WTC11 (cell line): Measurements from ENCODE around the gene PRKD1. TPM values are rescaled to one million over a fixed set of nuclear protein-coding genes. Genes with fewer than 3 reads are reported as not detected.

Source experiments
- ATAC-seq: fragments of 200-7000 bp; cut with Tn5 transposase; 2 replicates; pipeline ENCODE4 v1.10.0; 2021; ENCODE audit warnings: mild to moderate bottlenecking, moderate library complexity
- CTCF ChIA-PET: fragments of 300-600 bp; sonication (Branson Sonifier 250); formaldehyde crosslinking; loops from one replicate; lab custom pipeline; 2021; ENCODE audit warnings: antibody characterized with exemption; lab: Charles Lee
- POLR2A ChIA-PET: fragments of 350-600 bp; sonication (Branson Sonifier 250); formaldehyde crosslinking; loops from one replicate; lab custom pipeline; 2021; ENCODE audit warnings: antibody characterized with exemption; lab: Charles Lee
- DNase-seq: peaks from one replicate; pipeline ENCODE4 v3.0.0; 2021; ENCODE audit warnings: low spot score
- H3K27ac Mint-ChIP-seq: 2 replicates; pipeline ENCODE4 v1.8.0; 2021; ENCODE audit warnings: mixed read lengths
- H3K27me3 Mint-ChIP-seq: 2 replicates; pipeline ENCODE4 v1.8.0; 2021; ENCODE audit warnings: low read depth, mild to moderate bottlenecking, moderate library complexity, mixed read lengths
- H3K36me3 Mint-ChIP-seq: 2 replicates; pipeline ENCODE4 v1.8.0; 2021; ENCODE audit warnings: mixed read lengths
- H3K4me1 Mint-ChIP-seq: 2 replicates; pipeline ENCODE4 v1.8.0; 2022; ENCODE audit warnings: mixed read lengths
- H3K4me3 Mint-ChIP-seq: 2 replicates; pipeline ENCODE4 v1.8.0; 2021; ENCODE audit warnings: mild to moderate bottlenecking, moderate library complexity, mixed read lengths
- H3K9me3 Mint-ChIP-seq: 2 replicates; pipeline ENCODE4 v1.8.0; 2021; ENCODE audit warnings: mixed read lengths
- CDX4 ChIP-seq: fragments of 250-450 bp; sonication (Bioruptor Pico); IDR thresholded peaks from 2 replicates; pipeline ENCODE4 v1.9.0; 2021; ENCODE audit warnings: moderate library complexity, mild to moderate bottlenecking, inconsistent platforms, borderline replicate concordance
- CREB1 ChIP-seq: sonication (generic); formaldehyde crosslinking; IDR thresholded peaks from 2 replicates; pipeline ENCODE4 v1.8.0; 2023; ENCODE audit warnings: mild to moderate bottlenecking, missing genetic modification reagents
- JUN ChIP-seq: sonication (generic); formaldehyde crosslinking; IDR thresholded peaks from 2 replicates; pipeline ENCODE4 v1.8.0; 2023; ENCODE audit warnings: mild to moderate bottlenecking, missing genetic modification reagents
- MAX ChIP-seq: sonication (generic); formaldehyde crosslinking; IDR thresholded peaks from 2 replicates; pipeline ENCODE4 v1.8.0; 2022; ENCODE audit warnings: mild to moderate bottlenecking, missing genetic modification reagents
- MXD4 ChIP-seq: fragments of 250-450 bp; sonication (Bioruptor Pico); IDR thresholded peaks from 2 replicates; pipeline ENCODE4 v1.8.0; 2021; ENCODE audit warnings: mild to moderate bottlenecking, moderate library complexity, borderline replicate concordance
- NFYB ChIP-seq: sonication (generic); formaldehyde crosslinking; conservative IDR thresholded peaks from 2 replicates; pipeline ENCODE4 v1.8.0; 2022; ENCODE audit warnings: low read depth, missing genetic modification reagents
- TCF7 ChIP-seq: sonication (generic); formaldehyde crosslinking; IDR thresholded peaks from 2 replicates; pipeline ENCODE4 v1.8.0; 2022; ENCODE audit warnings: mild to moderate bottlenecking, low read depth, missing genetic modification reagents, moderate library complexity
- ZBTB21 ChIP-seq: sonication (generic); formaldehyde crosslinking; IDR thresholded peaks from 2 replicates; pipeline ENCODE4 v1.8.1; 2023; ENCODE audit warnings: mild to moderate bottlenecking, missing genetic modification reagents, borderline replicate concordance
- ZNF121 ChIP-seq: sonication (generic); formaldehyde crosslinking; IDR thresholded peaks from 2 replicates; pipeline ENCODE4 v1.8.0; 2023; ENCODE audit warnings: missing genetic modification reagents
- ZNF232 ChIP-seq: sonication (generic); formaldehyde crosslinking; IDR thresholded peaks from 2 replicates; pipeline ENCODE4 v1.8.0; 2022; ENCODE audit warnings: mild to moderate bottlenecking, missing genetic modification reagents
- ZSCAN18 ChIP-seq: fragments of 250-450 bp; sonication (Bioruptor Pico); IDR thresholded peaks from 2 replicates; pipeline ENCODE4 v2.1.2; 2022; ENCODE audit warnings: mild to moderate bottlenecking, moderate library complexity
- total RNA-seq: library from RNA; stranded (reverse); gene quantifications from 3 replicates; pipeline ENCODE4 v1.2.3, GENCODE V29; 2021
- TF ChIP-seq, protein P1 (sequence below): fragments of 250-450 bp; sonication (Bioruptor Pico); IDR thresholded peaks from 2 replicates; pipeline ENCODE4 v1.9.0; 2021; ENCODE audit warnings: mild to moderate bottlenecking, borderline replicate concordance
- TF ChIP-seq, protein P2 (sequence below): sonication (generic); formaldehyde crosslinking; IDR thresholded peaks from 2 replicates; pipeline ENCODE4 v1.8.1; 2023; ENCODE audit warnings: mild to moderate bottlenecking, missing genetic modification reagents
- TF ChIP-seq, protein P3 (sequence below): fragments of 250-450 bp; sonication (Bioruptor Pico); IDR thresholded peaks from 2 replicates; pipeline ENCODE4 v1.9.0; 2021; ENCODE audit warnings: mild to moderate bottlenecking
- TF ChIP-seq, protein P4 (sequence below): sonication (generic); formaldehyde crosslinking; IDR thresholded peaks from 2 replicates; pipeline ENCODE4 v1.8.1; 2023; ENCODE audit warnings: mild to moderate bottlenecking, missing genetic modification reagents, borderline replicate concordance

Gene PRKD1
- total RNA-seq, 1 experiment from 2014 or later, result 7.6 TPM

DNA sequence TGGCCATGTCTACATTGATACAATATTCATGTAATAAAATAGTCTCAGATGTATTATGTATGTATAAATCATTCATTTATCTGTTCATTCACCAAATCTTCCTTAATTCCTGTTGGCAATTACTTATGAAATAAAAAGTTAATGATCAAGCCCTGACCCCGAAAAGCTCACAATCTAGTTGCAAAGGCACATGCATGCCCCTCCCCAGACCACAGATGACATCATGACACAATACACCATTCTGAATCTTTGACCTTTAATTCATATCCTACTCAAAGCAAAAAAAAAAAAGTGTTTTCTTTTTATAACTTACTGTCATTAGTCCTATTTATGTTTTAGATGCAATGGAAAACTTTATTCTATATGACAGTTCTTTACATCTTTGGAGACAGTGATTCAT, 346.9 kb downstream of the PRKD1 start (continued):
- TF ChIP-seq, protein P1, sequence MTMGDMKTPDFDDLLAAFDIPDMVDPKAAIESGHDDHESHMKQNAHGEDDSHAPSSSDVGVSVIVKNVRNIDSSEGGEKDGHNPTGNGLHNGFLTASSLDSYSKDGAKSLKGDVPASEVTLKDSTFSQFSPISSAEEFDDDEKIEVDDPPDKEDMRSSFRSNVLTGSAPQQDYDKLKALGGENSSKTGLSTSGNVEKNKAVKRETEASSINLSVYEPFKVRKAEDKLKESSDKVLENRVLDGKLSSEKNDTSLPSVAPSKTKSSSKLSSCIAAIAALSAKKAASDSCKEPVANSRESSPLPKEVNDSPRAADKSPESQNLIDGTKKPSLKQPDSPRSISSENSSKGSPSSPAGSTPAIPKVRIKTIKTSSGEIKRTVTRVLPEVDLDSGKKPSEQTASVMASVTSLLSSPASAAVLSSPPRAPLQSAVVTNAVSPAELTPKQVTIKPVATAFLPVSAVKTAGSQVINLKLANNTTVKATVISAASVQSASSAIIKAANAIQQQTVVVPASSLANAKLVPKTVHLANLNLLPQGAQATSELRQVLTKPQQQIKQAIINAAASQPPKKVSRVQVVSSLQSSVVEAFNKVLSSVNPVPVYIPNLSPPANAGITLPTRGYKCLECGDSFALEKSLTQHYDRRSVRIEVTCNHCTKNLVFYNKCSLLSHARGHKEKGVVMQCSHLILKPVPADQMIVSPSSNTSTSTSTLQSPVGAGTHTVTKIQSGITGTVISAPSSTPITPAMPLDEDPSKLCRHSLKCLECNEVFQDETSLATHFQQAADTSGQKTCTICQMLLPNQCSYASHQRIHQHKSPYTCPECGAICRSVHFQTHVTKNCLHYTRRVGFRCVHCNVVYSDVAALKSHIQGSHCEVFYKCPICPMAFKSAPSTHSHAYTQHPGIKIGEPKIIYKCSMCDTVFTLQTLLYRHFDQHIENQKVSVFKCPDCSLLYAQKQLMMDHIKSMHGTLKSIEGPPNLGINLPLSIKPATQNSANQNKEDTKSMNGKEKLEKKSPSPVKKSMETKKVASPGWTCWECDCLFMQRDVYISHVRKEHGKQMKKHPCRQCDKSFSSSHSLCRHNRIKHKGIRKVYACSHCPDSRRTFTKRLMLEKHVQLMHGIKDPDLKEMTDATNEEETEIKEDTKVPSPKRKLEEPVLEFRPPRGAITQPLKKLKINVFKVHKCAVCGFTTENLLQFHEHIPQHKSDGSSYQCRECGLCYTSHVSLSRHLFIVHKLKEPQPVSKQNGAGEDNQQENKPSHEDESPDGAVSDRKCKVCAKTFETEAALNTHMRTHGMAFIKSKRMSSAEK (CRISPR knock-in tag), result no peak
- no peak for TF ChIP-seq CREB1 (CRISPR knock-in tag)
- no peak for TF ChIP-seq ZNF121
- no peak for TF ChIP-seq ZNF232 (CRISPR knock-in tag)
- TF ChIP-seq NFYB (CRISPR knock-in tag), result no peak
- TF ChIP-seq, protein P2, sequence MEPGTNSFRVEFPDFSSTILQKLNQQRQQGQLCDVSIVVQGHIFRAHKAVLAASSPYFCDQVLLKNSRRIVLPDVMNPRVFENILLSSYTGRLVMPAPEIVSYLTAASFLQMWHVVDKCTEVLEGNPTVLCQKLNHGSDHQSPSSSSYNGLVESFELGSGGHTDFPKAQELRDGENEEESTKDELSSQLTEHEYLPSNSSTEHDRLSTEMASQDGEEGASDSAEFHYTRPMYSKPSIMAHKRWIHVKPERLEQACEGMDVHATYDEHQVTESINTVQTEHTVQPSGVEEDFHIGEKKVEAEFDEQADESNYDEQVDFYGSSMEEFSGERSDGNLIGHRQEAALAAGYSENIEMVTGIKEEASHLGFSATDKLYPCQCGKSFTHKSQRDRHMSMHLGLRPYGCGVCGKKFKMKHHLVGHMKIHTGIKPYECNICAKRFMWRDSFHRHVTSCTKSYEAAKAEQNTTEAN, result no peak
- no peak for TF ChIP-seq MAX (CRISPR knock-in tag)
- TF ChIP-seq, protein P3, sequence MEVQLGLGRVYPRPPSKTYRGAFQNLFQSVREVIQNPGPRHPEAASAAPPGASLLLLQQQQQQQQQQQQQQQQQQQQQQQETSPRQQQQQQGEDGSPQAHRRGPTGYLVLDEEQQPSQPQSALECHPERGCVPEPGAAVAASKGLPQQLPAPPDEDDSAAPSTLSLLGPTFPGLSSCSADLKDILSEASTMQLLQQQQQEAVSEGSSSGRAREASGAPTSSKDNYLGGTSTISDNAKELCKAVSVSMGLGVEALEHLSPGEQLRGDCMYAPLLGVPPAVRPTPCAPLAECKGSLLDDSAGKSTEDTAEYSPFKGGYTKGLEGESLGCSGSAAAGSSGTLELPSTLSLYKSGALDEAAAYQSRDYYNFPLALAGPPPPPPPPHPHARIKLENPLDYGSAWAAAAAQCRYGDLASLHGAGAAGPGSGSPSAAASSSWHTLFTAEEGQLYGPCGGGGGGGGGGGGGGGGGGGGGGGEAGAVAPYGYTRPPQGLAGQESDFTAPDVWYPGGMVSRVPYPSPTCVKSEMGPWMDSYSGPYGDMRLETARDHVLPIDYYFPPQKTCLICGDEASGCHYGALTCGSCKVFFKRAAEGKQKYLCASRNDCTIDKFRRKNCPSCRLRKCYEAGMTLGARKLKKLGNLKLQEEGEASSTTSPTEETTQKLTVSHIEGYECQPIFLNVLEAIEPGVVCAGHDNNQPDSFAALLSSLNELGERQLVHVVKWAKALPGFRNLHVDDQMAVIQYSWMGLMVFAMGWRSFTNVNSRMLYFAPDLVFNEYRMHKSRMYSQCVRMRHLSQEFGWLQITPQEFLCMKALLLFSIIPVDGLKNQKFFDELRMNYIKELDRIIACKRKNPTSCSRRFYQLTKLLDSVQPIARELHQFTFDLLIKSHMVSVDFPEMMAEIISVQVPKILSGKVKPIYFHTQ, result no peak
- TF ChIP-seq MXD4 (CRISPR knock-in tag), result no peak
- no peak for TF ChIP-seq JUN (CRISPR knock-in tag)
- TF ChIP-seq, all 79 proteins: peak for 0

- POLR2A ChIA-PET, result no interaction called here
- DNase-seq (no peak), ATAC-seq (no peak)
- CTCF ChIA-PET, result no interaction called here
- Mint-ChIP-seq H3K36me3 (no peaks in the 10 kb centered on the region), H3K27ac (no peak overlapping the region), H3K9me3 (no peaks in the 10 kb centered on the region), H3K4me1 (peaks cover 16% of the 10 kb centered on the region), H3K27me3 (no peaks in the 10 kb centered on the region), H3K4me3 (no peak overlapping the region)
- TF ChIP-seq ZSCAN18, result no peak
- no peak for TF ChIP-seq ZBTB21 (CRISPR knock-in tag)
- no peak for TF ChIP-seq TCF7 (CRISPR knock-in tag)
- TF ChIP-seq ZNF232 (CRISPR knock-in tag), result no peak
- no peak for TF ChIP-seq CDX4
- no peak for TF ChIP-seq MAX (CRISPR knock-in tag)
- TF ChIP-seq, protein P1 (CRISPR knock-in tag), result no peak
- TF ChIP-seq, protein P4, sequence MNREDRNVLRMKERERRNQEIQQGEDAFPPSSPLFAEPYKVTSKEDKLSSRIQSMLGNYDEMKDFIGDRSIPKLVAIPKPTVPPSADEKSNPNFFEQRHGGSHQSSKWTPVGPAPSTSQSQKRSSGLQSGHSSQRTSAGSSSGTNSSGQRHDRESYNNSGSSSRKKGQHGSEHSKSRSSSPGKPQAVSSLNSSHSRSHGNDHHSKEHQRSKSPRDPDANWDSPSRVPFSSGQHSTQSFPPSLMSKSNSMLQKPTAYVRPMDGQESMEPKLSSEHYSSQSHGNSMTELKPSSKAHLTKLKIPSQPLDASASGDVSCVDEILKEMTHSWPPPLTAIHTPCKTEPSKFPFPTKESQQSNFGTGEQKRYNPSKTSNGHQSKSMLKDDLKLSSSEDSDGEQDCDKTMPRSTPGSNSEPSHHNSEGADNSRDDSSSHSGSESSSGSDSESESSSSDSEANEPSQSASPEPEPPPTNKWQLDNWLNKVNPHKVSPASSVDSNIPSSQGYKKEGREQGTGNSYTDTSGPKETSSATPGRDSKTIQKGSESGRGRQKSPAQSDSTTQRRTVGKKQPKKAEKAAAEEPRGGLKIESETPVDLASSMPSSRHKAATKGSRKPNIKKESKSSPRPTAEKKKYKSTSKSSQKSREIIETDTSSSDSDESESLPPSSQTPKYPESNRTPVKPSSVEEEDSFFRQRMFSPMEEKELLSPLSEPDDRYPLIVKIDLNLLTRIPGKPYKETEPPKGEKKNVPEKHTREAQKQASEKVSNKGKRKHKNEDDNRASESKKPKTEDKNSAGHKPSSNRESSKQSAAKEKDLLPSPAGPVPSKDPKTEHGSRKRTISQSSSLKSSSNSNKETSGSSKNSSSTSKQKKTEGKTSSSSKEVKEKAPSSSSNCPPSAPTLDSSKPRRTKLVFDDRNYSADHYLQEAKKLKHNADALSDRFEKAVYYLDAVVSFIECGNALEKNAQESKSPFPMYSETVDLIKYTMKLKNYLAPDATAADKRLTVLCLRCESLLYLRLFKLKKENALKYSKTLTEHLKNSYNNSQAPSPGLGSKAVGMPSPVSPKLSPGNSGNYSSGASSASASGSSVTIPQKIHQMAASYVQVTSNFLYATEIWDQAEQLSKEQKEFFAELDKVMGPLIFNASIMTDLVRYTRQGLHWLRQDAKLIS (CRISPR knock-in tag), result no peak
These were observed 347.8 kb downstream of the PRKD1 start for GRCh38 chr14:29579838-29580237.
